ENCODE measurements around the gene BNC2.

The BNC2 gene

DNA sequence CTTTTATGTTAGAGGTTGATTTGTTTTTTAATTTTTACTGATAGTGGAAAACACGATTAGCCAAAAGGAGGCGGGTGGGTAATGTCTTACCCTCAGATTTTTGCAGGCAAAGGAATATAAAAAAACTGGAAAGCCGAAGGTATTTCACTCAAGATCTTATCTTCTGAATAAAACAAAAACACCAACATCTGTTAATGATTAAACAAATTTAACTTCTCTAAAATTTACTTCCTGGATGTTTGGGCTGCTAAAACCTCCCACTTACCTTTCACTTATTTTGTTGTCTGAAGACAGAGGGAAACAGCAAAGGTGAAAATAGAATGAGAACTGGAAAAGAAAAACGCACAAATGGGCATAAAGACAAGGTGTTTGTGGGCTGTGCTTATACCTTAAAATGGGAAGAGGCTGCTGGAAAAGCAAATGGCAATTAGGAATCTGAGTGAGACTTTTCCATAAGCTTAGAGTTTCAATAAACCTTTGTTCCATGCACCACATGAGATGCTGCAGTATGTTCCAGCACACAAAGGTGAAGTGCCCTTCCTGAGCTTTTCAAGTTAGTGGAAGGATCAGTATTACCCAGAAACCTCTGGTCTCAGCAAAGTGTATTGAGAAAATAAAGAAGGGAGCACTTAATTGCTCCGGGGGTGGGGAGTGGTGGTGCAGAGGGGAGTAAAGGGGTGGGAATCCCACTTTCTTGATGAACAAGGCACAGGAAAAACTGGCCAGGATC is 298.3 kb downstream of the BNC2 start:
- peak; percentile 28; the same call in 1 of the 2 replicates for TF ChIP-seq GATA2 (IDR thresholded peaks at IDR 0.05; ENCODE audit: low read depth, low read length)
- peak; percentile 55 for TF ChIP-seq GATA3 (IDR thresholded peaks at IDR 0.05; ENCODE audit: low read depth, low read length)

DNA sequence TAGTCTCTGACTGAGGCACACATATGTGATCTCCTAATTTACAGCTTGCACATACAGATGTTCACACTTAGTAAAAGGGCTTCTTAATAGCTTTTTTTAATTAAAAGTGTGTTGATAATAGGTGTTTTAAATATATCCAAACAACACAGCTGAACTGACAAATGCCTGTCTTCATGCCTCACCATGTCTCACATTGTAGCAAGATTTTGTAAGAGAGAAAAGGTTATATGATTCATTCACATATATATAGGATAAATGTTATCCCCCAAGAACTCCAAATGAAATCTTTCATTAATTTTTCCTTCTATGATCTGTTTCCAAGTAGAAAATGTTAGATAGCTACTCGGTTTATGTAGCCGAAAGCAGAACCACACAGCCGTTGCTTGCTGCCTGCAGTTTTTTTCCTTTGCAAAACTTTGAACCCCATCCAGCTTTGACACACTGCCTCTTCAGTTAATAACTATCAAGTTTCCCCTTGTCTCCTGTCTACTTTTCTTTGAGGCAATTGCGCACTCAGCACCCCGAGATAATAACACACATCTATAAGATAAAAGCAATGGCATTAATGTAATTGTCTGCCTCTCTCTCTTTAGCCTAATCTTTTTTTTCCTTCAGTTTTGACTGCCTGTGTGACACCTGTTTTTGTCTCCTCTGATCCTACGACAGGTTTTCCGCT is 299.2 kb downstream of the BNC2 start:
- TF ChIP-seq GATA2 (IDR thresholded peaks at IDR 0.05; ENCODE audit: low read depth, low read length), result no peak
- TF ChIP-seq GATA3 (IDR thresholded peaks at IDR 0.05; ENCODE audit: low read depth, low read length), result no peak

DNA sequence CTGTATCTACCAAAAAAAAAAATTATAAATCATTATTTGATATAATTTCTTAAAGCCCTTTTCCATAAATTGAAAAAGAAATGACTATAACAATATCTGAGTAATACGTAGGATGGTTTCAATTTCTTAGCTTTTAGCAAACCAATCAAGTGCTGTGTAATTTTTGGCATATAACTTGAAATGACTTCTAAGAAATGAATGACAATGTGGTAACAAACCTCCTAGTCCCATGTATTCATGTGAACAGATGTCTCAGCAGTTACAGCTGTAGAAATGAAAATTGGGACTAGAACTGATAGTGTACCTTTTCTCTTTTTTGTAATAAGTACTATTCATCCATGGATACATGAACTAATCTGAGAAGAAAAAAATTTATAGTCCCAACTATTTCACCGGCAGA is 307.0 kb downstream of the BNC2 start:
- TF ChIP-seq GATA2 (IDR thresholded peaks at IDR 0.05; ENCODE audit: low read depth, low read length) (no peak), GATA3 (IDR thresholded peaks at IDR 0.05; ENCODE audit: low read depth, low read length) (no peak)

DNA sequence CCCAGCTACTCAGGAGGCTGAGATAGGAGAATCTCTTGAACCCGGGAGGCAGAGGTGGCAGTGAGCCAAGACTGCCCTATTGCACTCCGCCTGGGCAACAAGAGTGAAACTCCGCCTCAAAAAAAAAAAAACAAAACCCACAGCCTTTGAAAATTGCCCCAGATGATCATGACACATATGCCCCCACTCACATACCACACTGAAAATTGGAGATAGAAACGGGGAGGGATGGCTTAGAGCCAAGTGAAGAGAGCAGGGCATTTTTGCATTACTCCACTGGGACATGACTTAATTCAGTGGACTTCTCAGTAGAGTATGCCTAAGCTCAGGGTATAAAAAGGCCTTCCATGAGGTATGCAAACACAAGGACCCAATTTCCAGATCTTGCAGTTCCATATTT is 309.3 kb downstream of the BNC2 start:
- TF ChIP-seq GATA2 (IDR thresholded peaks at IDR 0.05; ENCODE audit: low read depth, low read length) (no peak), GATA3 (IDR thresholded peaks at IDR 0.05; ENCODE audit: low read depth, low read length) (no peak)

DNA sequence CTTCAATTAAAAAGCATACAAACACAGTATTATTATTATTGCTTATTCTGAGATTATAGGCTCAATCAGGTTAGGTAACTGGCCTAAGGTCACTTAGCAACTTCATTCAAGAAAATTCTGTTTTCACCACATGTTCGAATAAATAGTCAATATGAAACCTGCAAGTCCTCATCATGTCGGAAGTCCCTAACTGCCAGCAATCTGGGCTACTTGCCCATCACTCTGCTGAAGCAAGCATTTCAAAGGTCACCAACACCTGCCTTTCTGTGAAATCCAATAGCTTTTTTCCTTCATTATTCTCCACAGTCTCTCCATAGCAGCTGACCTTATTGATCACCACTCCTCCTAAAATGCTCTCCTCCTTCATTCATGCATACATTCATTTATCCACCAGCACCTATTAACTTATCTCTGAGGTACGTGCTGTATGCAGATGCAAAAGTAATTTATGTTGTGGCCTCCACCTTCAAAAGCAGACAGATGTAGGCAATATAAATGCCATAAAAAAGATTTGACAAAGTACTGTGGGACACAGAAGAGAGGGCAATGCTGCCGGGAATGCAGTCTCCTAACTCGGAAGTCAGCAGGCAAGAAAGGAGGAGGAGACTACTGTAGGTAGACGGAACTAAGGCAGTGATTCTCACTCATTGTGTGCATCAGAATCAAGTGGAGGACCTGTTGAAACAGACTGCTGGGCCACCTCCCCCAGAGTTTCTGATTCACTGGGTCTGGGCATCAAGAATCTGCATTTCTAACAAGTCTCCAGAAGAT is 310.9 kb downstream of the BNC2 start:
- TF ChIP-seq GATA3 (IDR thresholded peaks at IDR 0.05; ENCODE audit: low read depth, low read length) (no peak), GATA2 (IDR thresholded peaks at IDR 0.05; ENCODE audit: low read depth, low read length) (no peak)

DNA sequence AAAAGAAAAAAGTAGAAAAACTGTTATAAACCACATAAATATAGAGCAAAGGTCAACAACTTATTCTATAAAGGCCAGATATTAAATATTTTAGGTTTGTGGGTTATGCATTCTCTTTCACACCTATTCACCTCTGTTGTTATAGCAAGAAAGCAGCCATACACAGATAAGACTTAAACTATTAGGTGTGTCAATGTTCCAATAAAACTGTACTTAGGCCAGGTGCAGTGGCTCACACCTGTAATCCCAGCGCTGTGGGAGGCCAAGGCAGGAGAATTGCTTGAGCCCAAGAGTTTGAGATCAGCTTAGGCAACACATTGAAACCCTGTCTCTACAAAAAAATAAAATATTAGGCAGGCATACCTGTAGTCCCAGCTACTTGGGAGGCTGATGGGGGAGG is 314.7 kb downstream of the BNC2 start:
- TF ChIP-seq GATA2 (IDR thresholded peaks at IDR 0.05; ENCODE audit: low read depth, low read length), result no peak
- no peak for TF ChIP-seq GATA3 (IDR thresholded peaks at IDR 0.05; ENCODE audit: low read depth, low read length)

DNA sequence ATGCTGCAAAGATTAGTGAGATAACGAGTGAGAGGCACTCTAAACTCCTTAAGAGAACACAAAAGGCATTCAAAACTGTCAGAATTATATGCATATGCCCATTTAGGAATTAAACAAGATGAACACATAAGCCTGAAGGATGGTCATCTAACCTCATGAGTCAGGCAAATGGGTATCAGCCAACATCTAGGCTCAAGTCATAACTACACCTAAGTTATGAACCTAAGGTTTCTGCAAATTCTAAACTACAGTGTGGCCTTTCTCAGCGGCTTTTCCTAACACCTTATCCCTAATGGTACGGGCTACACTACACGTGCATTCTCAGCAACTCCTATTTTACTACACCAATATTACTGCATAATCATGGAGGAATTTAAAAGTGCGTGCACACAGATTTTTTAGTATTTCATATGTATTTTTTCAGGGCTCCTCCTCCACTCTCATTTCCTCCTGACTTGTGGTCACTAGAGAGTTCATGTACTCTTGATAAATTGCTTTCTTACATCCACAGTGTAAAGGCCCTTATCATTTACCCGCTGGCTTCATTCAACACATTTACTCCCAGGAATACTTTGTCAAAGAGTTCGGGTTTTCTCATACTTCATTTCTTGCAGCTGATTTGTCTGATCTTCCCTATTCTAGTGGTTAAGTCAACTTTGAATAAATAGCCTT is 316.5 kb downstream of the BNC2 start:
- no peak for TF ChIP-seq GATA2 (IDR thresholded peaks at IDR 0.05; ENCODE audit: low read depth, low read length)
- TF ChIP-seq GATA3 (IDR thresholded peaks at IDR 0.05; ENCODE audit: low read depth, low read length), result no peak

DNA sequence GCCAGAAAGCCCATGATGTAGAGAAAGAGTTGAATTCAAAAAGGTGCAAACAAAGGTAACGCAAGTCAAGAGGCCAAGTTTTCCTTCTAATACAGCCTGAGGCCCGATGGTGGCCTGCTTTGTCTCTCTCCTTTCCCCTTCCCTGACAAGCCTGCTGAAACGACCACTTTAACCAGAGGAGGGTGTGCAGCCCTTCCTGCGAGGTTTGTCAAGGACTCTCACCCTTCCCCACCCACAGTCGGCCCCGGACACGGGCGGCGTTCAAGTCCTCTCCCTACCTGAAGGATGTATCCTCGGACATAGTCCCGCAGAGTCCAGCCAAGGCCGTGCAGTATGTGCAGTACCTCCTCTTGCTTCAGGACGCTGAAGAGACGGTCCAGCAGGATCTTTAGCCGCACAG is 318.2 kb downstream of the BNC2 start:
- TF ChIP-seq GATA3 (IDR thresholded peaks at IDR 0.05; ENCODE audit: low read depth, low read length) (no peak), GATA2 (IDR thresholded peaks at IDR 0.05; ENCODE audit: low read depth, low read length) (no peak)

DNA sequence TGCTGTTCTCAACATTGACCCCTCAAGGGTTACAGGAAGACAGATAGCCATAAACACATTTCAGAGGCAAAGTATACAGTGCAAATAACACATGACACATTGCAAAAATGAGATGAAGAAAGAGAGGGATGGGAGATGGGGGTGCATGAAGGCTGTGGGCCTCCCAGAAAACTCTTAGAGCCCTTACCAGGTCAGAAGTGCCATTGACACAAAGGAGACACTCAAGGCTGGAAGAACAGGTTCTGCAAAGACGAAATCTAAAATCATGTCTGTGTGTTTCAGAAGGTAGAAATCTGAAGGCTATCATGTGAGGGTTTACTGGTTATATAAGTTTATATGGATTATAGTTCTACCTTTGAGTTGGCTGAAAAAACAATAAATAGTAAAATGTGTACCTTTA is 318.8 kb downstream of the BNC2 start:
- no peak for TF ChIP-seq GATA3 (IDR thresholded peaks at IDR 0.05; ENCODE audit: low read depth, low read length)
- no peak for TF ChIP-seq GATA2 (IDR thresholded peaks at IDR 0.05; ENCODE audit: low read depth, low read length)

DNA sequence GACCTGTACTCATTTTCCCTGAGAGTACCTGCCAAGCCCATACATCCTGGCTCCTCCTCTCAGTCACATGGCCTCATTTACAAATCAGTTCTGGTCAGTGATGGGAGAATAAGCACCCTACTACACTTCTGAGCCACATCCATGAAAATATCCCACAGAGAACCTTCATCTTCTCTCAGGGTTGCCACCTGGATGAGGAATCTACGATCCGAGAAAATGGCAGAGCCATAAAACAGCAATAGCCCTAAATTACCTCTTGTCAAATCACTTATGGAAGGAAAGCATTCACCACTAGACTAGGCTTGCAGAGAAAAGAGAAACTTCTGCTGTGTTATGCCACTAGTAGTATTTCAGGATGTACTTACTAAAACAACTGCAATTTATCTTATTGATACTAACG is 324.8 kb downstream of the BNC2 start:
- no peak for TF ChIP-seq GATA3 (IDR thresholded peaks at IDR 0.05; ENCODE audit: low read depth, low read length)
- TF ChIP-seq GATA2 (IDR thresholded peaks at IDR 0.05; ENCODE audit: low read depth, low read length), result no peak

DNA sequence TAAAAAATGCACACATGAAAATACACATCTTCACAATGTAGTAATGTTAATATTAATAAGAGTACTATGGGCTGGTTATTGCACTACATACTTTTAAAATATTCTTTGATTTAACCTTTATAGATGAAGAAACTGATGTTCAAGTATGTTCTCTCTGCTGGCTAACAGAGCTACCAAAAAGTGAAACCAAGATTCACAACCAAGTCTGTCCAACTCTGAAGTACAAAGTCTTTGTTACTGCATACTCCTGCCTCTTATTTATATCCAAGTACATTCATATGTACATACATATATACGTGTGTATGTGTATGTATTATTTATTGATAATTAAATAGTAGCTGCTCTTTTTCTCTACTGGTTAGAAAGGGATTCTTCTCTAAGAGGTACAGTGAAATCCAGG is 325.6 kb downstream of the BNC2 start:
- no peak for TF ChIP-seq GATA3 (IDR thresholded peaks at IDR 0.05; ENCODE audit: low read depth, low read length)
- TF ChIP-seq GATA2 (IDR thresholded peaks at IDR 0.05; ENCODE audit: low read depth, low read length), result no peak

DNA sequence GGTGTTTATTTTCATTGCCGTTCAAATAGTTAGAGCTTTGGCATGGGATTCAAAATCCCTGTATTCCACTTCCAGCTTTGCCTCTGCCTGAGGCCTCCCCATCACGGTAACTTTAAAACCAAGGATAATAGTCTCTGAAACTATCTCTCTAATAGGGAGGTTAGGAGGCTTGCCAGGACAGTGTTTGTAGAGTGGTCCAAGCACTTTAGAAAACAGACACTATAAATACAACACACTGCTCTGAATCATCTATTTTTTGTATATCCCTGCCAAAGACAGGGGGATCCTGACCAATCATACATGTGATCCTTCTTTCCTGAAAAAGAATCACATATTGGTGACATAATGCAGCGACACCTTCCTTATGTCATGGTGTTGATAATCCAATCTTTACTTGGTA is 326.8 kb downstream of the BNC2 start:
- TF ChIP-seq GATA2 (IDR thresholded peaks at IDR 0.05; ENCODE audit: low read depth, low read length) (no peak), GATA3 (IDR thresholded peaks at IDR 0.05; ENCODE audit: low read depth, low read length) (no peak)

DNA sequence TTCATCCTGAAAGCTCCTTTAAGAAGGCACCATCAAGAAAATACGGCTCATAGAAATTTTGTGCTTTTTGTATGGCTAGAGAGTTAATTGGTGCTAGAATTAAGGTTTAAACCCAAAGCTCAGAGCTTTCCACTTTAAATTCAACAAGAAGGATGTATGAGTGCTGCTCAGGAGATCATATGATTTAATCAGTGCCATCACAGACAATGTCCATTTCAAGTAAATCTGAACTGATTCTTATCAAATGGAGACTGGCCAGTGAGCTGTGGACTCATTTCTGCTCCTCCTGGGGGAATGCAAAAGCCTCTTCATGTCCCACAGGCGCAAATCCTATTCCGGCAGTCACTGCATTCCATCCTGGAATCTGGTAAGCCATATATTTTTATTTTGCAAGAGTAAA is 327.2 kb downstream of the BNC2 start:
- TF ChIP-seq GATA3 (IDR thresholded peaks at IDR 0.05; ENCODE audit: low read depth, low read length) (no peak), GATA2 (IDR thresholded peaks at IDR 0.05; ENCODE audit: low read depth, low read length) (peak; percentile 69)

DNA sequence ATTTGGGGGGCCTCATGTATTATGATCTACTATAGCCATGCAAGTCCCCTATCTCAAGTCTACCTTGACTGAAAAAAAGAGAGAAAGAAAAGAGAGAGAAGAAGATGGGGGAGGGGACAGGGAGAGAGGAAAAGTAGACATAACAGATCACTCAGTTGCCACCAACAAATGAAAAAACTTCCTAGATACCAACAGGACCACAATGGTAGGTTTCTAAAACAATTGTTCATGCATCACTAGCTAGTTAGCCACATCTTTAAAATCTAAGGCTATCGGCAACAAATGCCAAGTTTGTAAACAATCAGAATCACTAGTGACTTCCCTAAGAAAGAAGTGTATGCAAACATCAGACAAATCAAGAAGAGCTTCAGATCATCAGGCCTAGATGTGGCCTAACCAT is 328.2 kb downstream of the BNC2 start:
- TF ChIP-seq GATA3 (IDR thresholded peaks at IDR 0.05; ENCODE audit: low read depth, low read length) (no peak), GATA2 (IDR thresholded peaks at IDR 0.05; ENCODE audit: low read depth, low read length) (no peak)
